Measurements from ENCODE around the gene DPH5.
"Not testable (repeated sequence)": the region's sequence is repeated elsewhere in the genome, so short reads cannot be mapped to it uniquely, and the experiment has no call there.

The DPH5 gene

DNA sequence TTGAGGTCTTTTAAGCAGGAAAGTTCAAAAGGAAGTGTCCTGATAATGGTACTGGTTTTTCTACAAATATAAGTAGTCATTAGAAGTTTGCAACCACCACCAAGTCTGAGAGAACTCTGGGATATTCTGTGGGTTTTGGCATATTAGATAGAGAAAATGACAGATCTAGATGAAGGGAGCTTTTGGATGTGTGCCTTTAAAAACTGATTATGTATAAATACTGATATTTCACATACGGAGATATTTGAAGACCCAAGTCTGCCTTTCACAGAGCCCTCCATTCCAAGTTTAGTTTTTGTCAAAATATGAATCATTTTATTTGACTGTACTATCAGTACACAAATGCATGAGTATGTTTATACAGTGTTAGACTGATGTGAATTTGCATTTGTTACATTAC is 48.6 kb downstream of the DPH5 start:
- no peak for DNase-seq

DNA sequence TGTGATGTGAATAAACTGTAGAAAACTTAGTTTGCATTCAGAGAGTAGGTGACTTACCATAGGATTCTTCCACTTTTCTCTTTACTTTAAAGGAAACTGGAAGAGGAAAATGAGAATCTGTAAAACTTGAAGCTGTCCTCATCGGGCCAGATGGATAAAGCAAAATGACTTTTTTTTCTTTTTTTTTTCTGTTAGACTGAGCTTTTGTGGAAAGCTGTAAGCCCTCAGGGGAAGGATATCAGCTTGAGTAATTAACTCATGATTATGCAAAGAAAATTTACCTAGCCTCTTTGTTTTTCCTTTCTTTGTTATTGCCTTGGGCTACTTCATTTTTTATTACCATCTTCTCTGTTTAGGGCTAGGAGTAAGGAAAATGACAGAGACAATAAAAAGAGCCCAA is 53.4 kb downstream of the DPH5 start:
- DNase-seq, result no peak

DNA sequence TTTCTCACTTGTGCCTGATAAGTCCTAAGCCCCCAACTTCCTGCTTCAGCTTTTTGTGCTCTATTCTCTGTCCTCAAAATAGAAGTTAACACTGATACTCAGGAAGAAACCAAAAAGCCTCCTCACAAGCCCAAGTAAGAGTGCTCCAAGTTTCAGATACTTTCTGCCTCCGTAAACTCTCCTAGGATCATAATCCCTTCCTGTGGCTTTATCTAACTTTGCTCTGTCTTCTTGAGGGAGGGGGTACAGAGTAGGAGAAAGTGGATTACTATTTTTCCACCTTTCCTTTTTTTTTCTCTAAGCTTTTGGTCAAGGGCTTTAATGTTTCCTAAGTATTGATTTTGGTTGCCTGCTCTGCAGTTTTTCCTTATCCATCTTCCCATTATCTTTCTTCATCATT is 54.6 kb downstream of the DPH5 start:
- DNase-seq, result no peak

DNA sequence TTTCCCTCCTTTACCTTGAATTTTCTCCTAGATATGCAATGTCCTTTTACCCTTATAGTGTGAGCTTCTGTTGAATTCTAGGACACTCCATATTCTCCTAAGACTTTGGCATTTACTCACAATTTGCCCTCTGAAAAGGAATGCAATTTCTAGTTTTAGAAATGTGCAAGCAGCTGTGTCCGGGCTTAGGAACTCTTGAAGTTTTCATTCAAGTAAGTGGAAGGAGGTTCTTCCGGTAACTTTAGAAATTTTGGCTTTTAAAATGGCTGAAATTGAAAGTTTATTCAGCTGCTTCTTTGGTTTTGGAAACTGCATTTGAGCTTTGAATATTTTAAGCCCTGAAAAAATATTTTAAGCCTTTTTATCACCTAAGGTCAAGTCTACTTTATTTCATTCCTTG is 56.3 kb downstream of the DPH5 start:
- no peak for DNase-seq

DNA sequence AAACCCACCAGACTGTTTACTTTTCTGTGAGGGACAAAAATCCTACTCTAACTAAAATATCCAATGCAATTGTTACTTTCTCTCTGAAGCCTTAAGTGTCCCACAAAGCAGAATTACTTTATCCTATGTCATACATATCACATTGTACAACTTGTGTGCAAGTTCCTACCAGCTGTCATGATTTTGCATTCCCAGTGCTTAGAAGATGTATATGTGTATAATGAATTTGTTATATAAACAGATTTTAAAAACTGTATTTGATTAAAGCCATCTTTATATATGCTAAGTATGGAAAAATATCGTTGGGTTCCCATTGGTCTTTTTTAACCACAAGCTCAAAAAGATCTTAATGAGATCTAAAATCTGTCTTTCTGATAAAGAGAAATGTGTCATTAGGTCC is 57.0 kb downstream of the DPH5 start:
- no peak for DNase-seq

- DNase-seq, result no peak
These were observed 65.5 kb downstream of the DPH5 start for GRCh38 chr1:100960098-100960497.

DNA sequence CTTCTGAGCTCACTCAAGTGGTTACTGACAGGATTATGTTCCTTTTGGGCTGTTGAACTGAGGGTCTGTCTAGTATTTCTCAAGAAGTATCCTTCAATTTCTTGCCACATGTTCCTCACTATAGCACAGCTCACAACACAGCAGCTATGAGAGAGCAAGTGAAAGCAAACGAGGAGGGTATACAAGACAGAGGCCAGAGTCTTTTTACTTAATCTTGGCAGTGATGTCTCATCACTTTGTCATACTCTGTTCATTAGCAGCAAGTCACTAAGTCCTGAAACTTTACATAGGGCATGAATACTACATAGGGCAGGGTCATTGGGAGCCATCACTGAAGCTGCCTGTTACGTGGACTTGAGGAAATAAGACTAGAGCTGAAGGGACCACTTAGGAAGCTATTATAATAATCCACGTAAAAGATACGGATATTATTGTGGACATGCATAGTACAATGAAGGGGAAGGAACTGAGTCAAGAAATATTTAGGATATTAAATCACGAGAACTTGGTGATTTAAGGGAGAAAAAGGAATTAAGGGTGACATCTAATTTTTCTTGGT is 66.0 kb downstream of the DPH5 start:
- no peak for DNase-seq

- DNase-seq, result peak; percentile 43
These were observed 70.3 kb downstream of the DPH5 start for GRCh38 chr1:100955322-100955721.

GRCh38 chr1:100953960-100954730 is 71.4 kb downstream of the DPH5 start:
- DNase-seq, result no peak

DNA sequence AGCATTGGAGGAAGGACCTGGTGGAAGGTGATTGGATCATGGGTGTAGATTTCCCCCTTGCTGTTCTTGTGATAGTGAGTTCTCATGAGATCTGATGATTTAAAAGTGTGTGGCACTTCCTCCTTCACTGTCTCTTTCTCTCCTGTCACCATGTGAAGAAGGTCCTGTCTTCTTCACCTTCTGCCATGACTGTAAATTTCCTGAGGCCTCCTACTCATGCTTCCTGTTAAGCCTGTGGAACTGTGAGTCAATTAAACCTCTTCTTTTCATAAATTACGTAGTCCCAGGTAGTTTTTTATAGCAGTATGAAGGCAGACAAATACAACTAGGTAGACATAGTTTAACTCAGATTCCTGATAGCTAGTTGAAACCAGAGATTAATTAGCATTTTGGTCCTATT is 72.6 kb downstream of the DPH5 start:
- not testable (repeated sequence) for DNase-seq

DNA sequence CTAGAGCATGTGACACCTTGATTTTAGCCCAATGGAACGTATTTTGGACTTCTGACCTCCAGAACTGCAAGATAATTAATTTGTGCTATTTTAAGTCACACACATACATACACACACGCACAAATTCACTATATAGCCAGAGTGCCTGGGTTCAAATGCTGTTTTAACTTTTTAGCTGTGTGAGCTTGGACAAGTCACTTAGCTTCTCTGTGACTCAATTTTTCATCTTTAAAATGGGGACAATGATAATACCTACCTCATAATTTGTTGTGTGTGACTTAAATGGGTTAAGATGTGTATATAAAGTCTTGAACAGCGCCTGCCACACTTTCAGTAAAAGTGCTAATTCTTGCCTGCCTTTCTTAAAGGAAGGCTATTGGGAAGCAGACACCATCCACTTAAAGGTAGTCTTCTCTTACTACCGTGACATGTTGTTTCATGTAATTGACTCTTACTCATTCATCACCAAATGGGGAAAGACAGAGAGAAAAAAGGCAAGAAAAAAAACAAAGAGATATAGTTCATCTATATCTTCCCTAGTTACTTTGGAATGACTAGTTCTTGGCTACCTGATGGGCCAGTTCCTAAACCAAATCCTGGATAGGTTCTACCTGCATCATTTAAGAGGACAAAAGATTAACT is 73.4 kb downstream of the DPH5 start:
- DNase-seq, result no peak

DNA sequence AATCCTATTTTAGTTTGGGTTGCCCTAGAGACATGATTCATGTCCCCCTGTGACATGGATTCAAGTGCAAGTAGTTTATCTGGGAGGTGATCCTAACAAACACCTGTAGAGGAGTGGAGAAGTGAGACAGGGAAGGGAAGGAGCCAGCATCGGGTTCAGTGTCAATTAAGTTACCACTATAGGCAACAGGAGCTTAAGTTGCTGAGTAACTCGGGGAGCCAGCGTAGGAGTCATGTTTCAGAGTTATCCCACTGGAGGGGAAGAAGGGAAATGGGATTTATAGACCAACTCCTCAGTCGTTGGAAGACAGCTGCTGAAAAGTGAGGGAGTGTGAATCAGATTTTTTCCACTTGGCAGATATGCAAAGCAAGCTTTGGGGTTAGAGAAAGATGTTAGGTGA is 74.8 kb downstream of the DPH5 start:
- DNase-seq, result no peak

- no peak for DNase-seq
These were observed 75.2 kb downstream of the DPH5 start for GRCh38 chr1:100950337-100950736.

DNA sequence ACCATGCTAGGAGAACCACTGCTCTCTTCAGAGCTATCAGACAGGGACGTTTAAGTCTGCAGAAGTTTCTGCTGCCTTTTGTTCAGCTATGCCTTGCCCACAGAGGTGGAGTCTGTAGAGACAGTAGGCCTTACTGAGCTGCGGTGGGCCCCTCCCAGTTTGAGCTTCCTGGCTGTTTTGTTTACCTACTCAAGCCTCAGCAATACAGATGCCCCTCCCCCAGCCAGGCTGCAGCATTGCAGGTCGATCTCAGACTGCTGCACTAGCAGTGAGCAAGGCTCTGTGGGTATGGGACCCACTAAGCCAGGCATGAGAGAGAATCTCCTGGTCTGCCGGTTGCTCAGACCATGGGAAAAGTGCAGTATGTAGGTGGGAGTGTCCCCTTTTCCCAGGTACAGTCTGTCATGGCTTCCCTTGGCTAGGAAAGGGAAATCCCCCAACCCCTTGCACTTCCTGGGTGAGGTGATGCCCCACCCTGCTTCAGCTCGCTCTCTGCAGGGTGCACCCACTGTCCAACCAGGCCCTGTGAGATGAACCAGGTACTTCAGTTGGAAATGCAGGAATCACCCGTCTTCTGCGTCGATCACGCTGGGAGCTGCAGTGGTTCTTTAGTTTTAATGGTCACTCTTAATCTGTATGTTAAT is 75.9 kb downstream of the DPH5 start:
- not testable (repeated sequence) for DNase-seq

DNA sequence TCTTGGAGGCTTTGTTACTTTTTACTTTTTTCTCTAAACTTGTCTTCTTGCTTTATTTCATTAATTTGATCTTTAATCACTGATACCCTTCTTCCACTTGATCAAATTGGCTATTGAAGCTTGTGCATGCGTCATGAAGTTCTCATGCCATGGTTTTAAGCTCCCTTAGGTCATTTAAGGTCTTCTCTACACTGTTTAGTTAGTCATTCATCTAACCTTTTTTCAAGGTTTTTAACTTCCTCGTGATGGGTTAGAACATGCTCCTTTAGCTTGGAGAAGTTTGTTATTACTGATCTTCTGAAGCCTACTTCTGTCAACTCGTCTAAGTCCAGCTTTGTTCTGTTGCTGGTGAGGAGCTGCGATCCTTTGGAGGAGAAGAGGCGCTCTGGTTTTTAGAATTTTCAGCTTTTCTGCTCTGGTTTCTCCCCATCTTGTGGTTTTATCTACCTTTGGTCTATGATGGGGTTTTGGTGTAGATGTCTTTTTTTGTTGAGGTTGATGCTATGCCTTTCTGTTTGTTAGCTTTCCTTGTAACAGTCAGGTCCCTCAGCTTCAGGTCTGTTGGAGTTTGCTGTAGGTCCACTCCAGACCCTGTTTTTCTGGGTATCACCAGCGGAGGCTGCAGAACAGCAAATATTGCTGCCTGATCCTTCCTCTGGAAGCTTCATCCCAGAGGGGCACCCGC is 76.7 kb downstream of the DPH5 start:
- DNase-seq, result not testable (repeated sequence)

- DNase-seq, result not testable (repeated sequence)
These were observed 77.8 kb downstream of the DPH5 start for GRCh38 chr1:100947816-100948215.

DNA sequence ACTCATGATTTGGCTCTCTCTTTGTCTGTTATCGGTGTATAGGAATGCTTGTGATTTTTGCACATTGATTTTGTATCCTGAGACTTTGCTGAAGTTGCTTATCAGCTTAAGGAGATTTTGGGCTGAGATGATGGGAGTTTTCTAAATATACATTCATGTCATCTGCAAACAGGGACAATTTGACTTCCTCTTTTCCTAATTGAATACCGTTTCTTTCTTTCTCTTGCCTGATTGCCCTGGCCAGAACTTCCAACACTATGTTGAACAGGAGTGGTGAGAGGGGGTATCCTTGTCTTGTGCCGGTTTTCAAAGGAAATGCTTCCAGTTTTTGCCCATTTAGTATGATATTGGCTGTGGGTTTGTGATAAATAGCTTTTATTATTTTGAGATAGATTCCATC is 79.5 kb downstream of the DPH5 start:
- DNase-seq, result not testable (repeated sequence)

GRCh38 chr1:100943533-100943932 is 82.1 kb downstream of the DPH5 start:
- DNase-seq, result peak; percentile 13

DNA sequence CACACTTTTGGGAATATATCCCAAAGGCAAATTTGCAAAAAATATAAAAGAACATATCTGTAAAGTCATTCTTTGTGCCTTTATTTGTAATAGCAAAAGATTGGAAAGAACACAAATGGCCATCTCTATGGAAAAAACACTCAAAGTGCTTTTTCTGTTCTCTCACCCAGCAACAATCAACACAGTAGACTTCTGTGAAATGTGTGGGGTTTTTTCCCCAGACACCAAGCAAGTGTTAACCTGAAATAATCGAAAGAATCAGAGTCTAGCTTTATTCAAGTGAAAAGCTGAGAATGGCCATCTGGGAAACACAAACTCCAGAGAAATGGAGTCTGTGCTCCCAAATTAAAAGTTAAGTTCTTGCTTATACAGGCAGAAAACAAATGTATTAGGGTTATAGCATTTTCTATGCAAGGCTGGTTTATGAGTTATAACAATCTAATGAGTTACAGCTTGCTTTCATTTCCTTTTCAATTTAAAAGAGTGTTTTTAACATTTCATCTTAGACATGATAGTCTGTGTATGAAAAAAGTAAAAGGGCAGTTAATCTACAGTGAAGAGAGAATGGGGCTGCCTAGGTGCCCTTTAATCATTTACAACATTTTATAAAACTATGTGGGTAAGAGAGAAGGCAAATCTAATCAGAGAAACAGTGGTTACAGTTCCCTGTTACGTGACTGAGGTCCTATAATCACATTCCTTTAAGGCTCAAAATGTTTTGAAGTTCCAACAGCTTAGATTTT is 83.1 kb downstream of the DPH5 start:
- no peak for DNase-seq

GRCh38 chr1:100941580-100942216 is 83.9 kb downstream of the DPH5 start:
- no peak for DNase-seq

DNA sequence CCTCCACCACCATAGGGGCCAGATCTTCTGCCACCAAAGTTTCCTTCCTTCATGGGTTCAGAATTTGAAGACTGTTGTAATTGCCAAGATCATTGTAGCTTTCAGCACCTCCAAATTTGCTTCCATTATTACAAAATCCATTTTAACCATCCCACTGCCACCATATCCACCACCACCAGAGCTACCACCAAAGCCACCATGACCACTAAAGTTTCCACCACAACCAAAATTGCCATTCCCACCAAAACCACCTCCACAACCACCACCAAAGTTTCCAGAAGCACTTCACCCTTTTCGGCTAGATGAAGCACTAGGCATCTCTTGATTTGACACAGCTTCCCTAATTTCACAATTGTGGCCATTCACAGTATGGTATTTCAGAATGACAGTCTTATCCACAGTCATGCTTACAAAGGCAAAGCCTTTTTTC is 84.5 kb downstream of the DPH5 start:
- DNase-seq, result no peak
